ENCODE measurements around the gene PTPRG. TPM values are rescaled to one million over a fixed set of nuclear protein-coding genes. Genes with fewer than 3 reads are reported as not detected.
"Not testable (repeated sequence)": the region's sequence is repeated elsewhere in the genome, so short reads cannot be mapped to it uniquely, and the experiment has no call there.

PTPRG gene
- total and polyA plus RNA-seq, 2 experiments from 2014 or later = 8.5 to 34.9 TPM

- Histone ChIP-seq H3K4me1 (ENCODE audit: insufficient read depth) (no peaks in the 10 kb centered on the region), H3K9me3 (ENCODE audit: low read depth) (no peaks in the 10 kb centered on the region), H3K27me3 (no peaks in the 10 kb centered on the region), H2AFZ (no peak overlapping the region), H3K36me3 (replicated peaks; ENCODE audit: insufficient read depth, low read depth) (no peaks in the 10 kb centered on the region), H3K4me3 (no peak overlapping the region), H3K9me2 (replicated peaks; ENCODE audit: insufficient read depth) (no peaks in the 10 kb centered on the region), H3K79me2 (peaks cover 32% of the 10 kb centered on the region), H3K27ac (no peak overlapping the region), H3K4me2 (no peak overlapping the region), H4K20me1 (ENCODE audit: insufficient read depth, poor library complexity, severe bottlenecking) (no peaks in the 10 kb centered on the region)
- no peak for DNase-seq (ENCODE audit: low spot score)
- 69% methylated on average over 4 of the region's 4 CpGs for WGBS (ENCODE audit: low lambda C conversion rate, missing lambda C conversion rate)
- no peak for TF ChIP-seq CTCF (IDR thresholded peaks at IDR 0.05; ENCODE audit: poor library complexity)
- TF ChIP-seq EZH2 (IDR thresholded peaks at IDR 0.05; ENCODE audit: borderline replicate concordance) = no peak
- no peak for TF ChIP-seq EZH2phosphoT487 (IDR thresholded peaks at IDR 0.05; ENCODE audit: low read depth, severe bottlenecking, unreplicated experiment)
Measured at GRCh38 chr3:61702453-61702852, 141.1 kb downstream of the PTPRG start.

GRCh38 chr3:61704807-61705206, 143.4 kb downstream of the PTPRG start:
- 52% methylated on average over 2 of the region's 2 CpGs for WGBS (ENCODE audit: low lambda C conversion rate, missing lambda C conversion rate)
- no peak for DNase-seq (ENCODE audit: low spot score)
- TF ChIP-seq EZH2 (IDR thresholded peaks at IDR 0.05; ENCODE audit: borderline replicate concordance) (no peak), EZH2phosphoT487 (IDR thresholded peaks at IDR 0.05; ENCODE audit: low read depth, severe bottlenecking, unreplicated experiment) (no peak), CTCF (IDR thresholded peaks at IDR 0.05; ENCODE audit: poor library complexity) (no peak)
- Histone ChIP-seq H3K27ac (no peak overlapping the region), H3K79me2 (peaks cover 36% of the 10 kb centered on the region), H4K20me1 (ENCODE audit: insufficient read depth, poor library complexity, severe bottlenecking) (no peaks in the 10 kb centered on the region), H3K4me1 (ENCODE audit: insufficient read depth) (no peaks in the 10 kb centered on the region), H2AFZ (no peak overlapping the region), H3K9me2 (replicated peaks; ENCODE audit: insufficient read depth) (no peaks in the 10 kb centered on the region), H3K36me3 (replicated peaks; ENCODE audit: insufficient read depth, low read depth) (no peaks in the 10 kb centered on the region), H3K9me3 (ENCODE audit: low read depth) (no peaks in the 10 kb centered on the region), H3K27me3 (no peaks in the 10 kb centered on the region), H3K4me3 (no peak overlapping the region), H3K4me2 (peak overlapping the region; percentile 15)

DNA sequence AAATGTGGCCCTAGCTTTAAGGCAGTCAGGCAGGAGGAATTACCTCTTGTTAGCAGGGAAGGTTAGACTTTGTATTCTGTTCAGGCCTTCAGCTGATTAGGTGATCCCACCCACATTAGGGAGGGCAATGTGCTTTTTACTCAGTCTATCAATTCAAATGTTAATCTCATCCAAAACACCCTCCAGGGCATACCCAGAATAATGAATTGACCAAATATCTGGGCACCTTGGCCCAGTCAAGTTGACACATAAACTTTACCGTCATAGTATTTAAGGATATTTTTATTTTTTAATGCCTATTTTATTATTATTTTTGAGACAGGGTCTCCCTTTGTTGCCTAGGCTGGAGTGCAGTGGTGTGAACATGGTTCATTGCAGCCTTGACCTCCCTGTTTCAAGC, 146.1 kb downstream of the PTPRG start:
- TF ChIP-seq CTCF (IDR thresholded peaks at IDR 0.05; ENCODE audit: poor library complexity) (no peak), EZH2phosphoT487 (IDR thresholded peaks at IDR 0.05; ENCODE audit: low read depth, severe bottlenecking, unreplicated experiment) (no peak), EZH2 (IDR thresholded peaks at IDR 0.05; ENCODE audit: borderline replicate concordance) (no peak)
- DNase-seq (ENCODE audit: low spot score) = no peak
- Histone ChIP-seq H3K4me2 (no peak overlapping the region), H3K9me2 (replicated peaks; ENCODE audit: insufficient read depth) (no peaks in the 10 kb centered on the region), H3K27ac (no peak overlapping the region), H3K36me3 (replicated peaks; ENCODE audit: insufficient read depth, low read depth) (no peaks in the 10 kb centered on the region), H3K4me3 (no peak overlapping the region), H2AFZ (no peak overlapping the region), H3K9me3 (ENCODE audit: low read depth) (no peaks in the 10 kb centered on the region), H3K79me2 (peaks cover 41% of the 10 kb centered on the region), H3K4me1 (ENCODE audit: insufficient read depth) (no peaks in the 10 kb centered on the region), H3K27me3 (no peaks in the 10 kb centered on the region), H4K20me1 (ENCODE audit: insufficient read depth, poor library complexity, severe bottlenecking) (no peaks in the 10 kb centered on the region)
- WGBS (ENCODE audit: low lambda C conversion rate, missing lambda C conversion rate) = 93% methylated on average over 1 of the region's 1 CpG

GRCh38 chr3:61710920-61711319, 149.5 kb downstream of the PTPRG start:
- H3K79me2 ChIP-seq = peaks cover 32% of the 10 kb centered on the region
- not testable (repeated sequence) for H3K4me2 ChIP-seq; H3K4me1 ChIP-seq (ENCODE audit: insufficient read depth); H2AFZ ChIP-seq; H3K27me3 ChIP-seq; H3K9me3 ChIP-seq (ENCODE audit: low read depth); H3K4me3 ChIP-seq; DNase-seq (ENCODE audit: low spot score); H3K36me3 ChIP-seq (replicated peaks; ENCODE audit: insufficient read depth, low read depth); H4K20me1 ChIP-seq (ENCODE audit: insufficient read depth, poor library complexity, severe bottlenecking); H3K27ac ChIP-seq; H3K9me2 ChIP-seq (replicated peaks; ENCODE audit: insufficient read depth)
- WGBS (ENCODE audit: low lambda C conversion rate, missing lambda C conversion rate) = 97% methylated on average over 3 of the region's 3 CpGs
